ENCODE results near the gene OR2V2.
"Not testable (repeated sequence)": the region's sequence is repeated elsewhere in the genome, so short reads cannot be mapped to it uniquely, and the experiment has no call there.

OR2V2 gene

DNA sequence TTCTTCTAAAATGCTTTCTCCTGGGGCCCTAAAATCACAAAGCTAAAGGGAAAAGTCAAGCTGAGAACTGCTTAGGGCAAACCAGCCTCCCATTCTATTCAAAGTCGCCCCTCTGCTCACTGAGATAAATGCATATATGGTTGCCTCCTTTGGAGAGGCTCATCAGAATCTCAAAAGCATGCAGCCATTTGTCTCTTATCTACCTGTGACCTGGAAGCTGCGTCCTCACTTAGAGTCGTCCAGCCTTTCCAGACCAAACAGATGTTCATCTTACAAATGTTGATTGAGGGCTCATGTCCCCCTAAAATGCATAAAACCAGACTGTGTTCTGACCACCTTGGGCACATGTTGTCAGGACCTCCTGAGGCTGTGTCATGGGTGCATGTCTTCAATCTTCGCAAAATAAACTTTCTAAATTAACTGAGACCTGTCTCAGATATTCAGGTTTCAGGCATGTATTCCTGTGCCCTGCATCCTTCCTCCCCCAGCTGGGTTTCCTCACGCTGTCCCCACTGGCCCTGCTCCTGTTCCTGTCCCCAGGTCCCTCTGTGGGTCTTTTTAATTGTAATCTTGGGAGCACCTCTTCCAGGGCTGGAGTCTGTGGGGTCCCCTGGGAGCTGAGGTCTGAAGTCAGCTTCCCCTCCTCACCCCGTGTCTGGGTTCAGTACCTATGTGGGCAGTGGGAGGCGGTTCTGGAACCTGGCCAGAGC, at the start of gene OR2V2:
Gene OR2V2 (plus strand): TSS at position 660 of the 710 bp plus-strand sequence. CDS start 7,357 bp downstream, outside the sequence.
- FAIRE-seq; DNase-seq (ENCODE audit: insufficient read length, low spot score): not testable (repeated sequence)

DNA sequence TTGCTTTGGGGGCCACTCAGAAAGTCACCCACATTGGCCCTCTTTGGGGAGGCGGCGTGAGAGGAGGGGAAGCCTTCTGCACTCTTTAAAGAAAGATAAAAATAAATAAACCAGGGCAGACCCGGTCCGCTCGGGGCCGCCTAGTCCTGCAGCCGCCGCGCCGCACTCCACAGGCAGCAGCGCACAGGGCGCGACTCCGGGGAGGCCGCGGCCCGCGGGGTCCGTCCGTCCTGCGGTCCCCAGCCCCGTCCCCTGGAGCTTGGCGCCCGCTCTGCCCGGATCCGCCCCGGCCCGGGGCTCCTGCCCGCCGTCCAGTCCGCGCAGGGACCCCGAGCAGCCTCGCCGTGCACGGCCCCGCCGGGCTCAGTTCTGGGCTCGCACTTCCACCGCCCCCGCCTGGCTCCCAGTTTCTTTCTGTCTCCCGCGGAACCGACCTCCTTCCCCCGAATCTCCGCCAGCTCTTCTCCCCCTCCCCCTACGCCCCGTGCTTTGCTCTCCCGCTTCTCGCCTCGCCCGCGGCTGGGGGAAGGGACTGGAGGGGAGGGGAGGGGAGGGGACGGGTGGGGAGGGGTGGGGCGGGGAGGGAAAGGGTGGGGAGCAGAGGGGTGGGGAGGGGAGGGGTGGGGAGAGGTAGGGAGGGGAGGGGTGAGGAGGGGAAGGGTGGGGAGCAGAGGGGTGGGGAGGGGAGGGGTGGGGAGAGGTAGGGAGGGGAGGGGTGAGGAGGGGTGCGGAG, 49.5 kb upstream of the OR2V2 start:
- not testable (repeated sequence) for DNase-seq (ENCODE audit: insufficient read length, low spot score); FAIRE-seq

DNA sequence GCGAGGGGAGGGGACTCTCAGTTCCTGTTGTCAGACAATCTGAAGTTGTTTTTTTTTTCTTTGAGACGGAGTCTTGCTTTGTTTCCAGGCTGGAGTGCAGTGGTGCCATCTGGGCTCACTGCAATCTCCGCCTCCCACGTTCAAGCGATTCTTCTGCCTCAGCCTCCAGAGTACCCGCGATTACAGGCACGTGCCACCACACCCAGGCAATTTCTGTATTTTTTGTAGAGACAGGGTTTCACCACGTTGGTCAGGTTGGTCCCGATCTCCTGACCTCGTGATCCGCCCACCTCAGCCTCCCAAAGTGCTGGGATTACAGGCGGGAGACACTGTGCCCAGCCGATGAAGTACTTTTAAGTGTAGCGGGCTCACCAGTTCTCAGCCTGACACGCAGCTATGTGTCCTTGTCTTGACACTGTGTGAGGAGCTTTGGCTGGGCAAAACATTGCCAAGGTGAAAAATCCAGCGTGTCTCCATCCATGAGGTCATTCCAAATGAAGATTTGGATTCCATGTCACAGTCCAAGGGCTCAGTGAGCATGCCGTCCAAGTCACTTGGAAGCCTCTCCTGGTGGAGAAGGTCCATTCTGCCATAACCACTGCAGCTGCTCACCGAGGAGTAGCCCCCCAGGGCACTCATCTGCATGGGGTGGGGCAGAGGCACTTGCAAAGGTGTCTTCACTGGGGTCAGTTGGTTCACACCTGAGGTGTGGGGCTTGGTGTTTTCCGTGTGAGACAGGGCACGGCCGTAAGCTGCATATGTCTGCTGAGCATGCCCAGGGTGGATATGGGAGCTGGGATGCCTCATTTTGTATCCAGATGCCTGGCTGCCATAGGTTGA, 48.4 kb upstream of the OR2V2 start:
- FAIRE-seq: no peak
- TF ChIP-seq, protein P1, sequence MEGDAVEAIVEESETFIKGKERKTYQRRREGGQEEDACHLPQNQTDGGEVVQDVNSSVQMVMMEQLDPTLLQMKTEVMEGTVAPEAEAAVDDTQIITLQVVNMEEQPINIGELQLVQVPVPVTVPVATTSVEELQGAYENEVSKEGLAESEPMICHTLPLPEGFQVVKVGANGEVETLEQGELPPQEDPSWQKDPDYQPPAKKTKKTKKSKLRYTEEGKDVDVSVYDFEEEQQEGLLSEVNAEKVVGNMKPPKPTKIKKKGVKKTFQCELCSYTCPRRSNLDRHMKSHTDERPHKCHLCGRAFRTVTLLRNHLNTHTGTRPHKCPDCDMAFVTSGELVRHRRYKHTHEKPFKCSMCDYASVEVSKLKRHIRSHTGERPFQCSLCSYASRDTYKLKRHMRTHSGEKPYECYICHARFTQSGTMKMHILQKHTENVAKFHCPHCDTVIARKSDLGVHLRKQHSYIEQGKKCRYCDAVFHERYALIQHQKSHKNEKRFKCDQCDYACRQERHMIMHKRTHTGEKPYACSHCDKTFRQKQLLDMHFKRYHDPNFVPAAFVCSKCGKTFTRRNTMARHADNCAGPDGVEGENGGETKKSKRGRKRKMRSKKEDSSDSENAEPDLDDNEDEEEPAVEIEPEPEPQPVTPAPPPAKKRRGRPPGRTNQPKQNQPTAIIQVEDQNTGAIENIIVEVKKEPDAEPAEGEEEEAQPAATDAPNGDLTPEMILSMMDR (IDR thresholded peaks at IDR 0.05; ENCODE audit: insufficient read depth, missing control alignments): no peak
- no peak for DNase-seq (ENCODE audit: insufficient read length, low spot score)

DNA sequence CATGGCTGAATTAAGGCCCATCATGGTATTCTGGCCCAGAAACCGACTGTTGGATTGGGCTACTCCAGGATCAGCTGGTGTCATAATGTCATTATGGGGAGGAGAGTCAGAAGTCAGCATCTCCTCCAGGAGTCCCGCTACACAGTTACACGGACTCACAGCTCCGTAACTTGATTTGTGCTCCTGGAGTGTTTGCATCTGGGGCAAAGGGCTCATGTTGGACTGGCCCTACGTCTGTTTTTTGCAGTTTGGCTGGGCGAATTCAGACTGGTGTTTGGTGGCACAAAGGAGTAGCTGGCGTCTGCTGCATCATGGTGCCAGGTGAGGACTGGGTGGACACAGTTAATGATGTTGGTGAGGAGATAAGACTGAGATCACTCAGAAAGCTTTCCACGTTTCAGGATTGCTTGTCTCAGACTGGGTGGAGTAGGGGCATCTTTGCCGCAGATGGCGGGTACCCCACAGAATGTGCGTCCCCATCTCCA, 47.7 kb upstream of the OR2V2 start:
- TF ChIP-seq, protein P1 (IDR thresholded peaks at IDR 0.05; ENCODE audit: insufficient read depth, missing control alignments): no peak
- DNase-seq (ENCODE audit: insufficient read length, low spot score) (no peak), FAIRE-seq (no peak)

DNA sequence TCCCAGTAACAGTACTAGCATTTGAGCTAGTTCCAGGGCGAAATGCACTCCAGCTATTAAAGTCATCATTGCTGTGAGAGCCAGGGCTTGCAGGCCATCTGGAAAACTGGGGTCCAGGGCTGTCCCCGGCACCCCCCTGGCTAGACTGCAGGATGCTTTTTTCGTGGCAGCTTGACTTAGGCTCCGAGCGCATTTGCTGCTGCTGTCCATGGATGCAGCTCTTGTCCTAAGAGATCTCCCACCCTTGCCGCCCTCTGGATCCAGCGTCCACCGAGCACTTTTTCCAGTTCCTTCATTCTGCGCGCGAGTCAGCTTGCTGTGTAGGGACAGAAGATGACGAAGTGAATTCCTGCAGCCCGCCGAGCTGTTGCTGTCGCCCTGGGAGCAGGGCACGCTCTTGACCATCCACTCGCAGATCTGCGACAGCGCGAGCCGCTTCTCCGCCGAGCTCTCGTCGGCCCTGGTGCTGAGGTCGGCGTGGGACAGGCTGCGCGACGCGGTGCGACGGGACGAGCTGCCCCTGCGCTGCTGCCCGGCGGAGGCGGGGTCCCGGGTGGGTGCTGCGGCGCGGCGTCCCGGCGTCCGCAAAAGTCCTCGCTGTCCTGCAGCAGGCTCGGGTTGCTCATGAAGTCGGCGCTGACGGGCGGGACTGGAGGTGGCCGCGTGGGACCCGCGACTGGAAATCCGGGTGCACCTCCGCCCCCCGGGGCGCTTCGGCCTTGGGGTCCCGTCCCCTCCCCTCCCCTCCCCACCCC, 47.1 kb upstream of the OR2V2 start:
- TF ChIP-seq, protein P1 (IDR thresholded peaks at IDR 0.05; ENCODE audit: insufficient read depth, missing control alignments): no peak
- FAIRE-seq (no peak), DNase-seq (ENCODE audit: insufficient read length, low spot score) (no peak)

GRCh38 chr5:181101030-181101641, 46.2 kb upstream of the OR2V2 start:
- not testable (repeated sequence) for DNase-seq (ENCODE audit: insufficient read length, low spot score); FAIRE-seq

GRCh38 chr5:181101930-181102674, 45.3 kb upstream of the OR2V2 start:
- not testable (repeated sequence) for DNase-seq (ENCODE audit: insufficient read length, low spot score)
- peak; percentile 95 for FAIRE-seq

DNA sequence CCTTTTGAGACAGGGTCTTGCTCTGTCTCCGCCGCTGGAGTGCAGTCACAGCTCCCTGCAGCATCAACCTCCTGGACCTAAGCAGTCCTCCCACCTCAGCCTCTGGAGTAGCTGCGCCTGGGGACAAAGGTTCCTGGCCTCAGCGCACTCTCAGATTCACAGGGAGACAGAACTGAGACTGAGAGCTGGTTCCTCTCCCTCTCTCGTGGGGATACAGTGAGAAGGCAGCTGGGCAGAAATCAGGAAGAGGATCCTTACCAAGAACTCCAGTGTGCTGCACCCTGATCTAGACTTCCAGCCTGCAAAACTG, 43.2 kb upstream of the OR2V2 start:
- not testable (repeated sequence) for FAIRE-seq; DNase-seq (ENCODE audit: insufficient read length, low spot score)

- not testable (repeated sequence) for DNase-seq (ENCODE audit: insufficient read length, low spot score); FAIRE-seq
Observed at GRCh38 chr5:181104606-181105390, 42.6 kb upstream of the OR2V2 start.
